IMR-90 (cell line): ENCODE results near the gene EMX2. TPM values are rescaled to one million over a fixed set of nuclear protein-coding genes. Genes with fewer than 3 reads are reported as not detected.

ENCODE experiments used
- ATAC-seq: fragments of 200-7000 bp; cut with Tn5 transposase; 2 replicates; pipeline ENCODE4 v1.9.1; 2020; ENCODE audit warnings: low read depth, mild to moderate bottlenecking, moderate library complexity
- BruUV-seq: library from RNA; stranded (reverse); fragments of 400-500 nt; replicated peaks from 2 replicates; lab custom pipeline; 2021; lab: Mats Ljungman, UMichigan
- CTCF ChIA-PET: fragments of 300-600 bp; formaldehyde crosslinking; extraction: SDS; loops from one replicate; lab custom pipeline; 2021; ENCODE audit warnings: antibody characterized with exemption; lab: Yijun Ruan, JAX
- POLR2A ChIA-PET: fragments of 300-600 bp; sonication (Branson Sonifier 250); formaldehyde crosslinking; loops from one replicate; lab custom pipeline; 2022; ENCODE audit warnings: antibody characterized with exemption; ENCODE audit not compliant: unreplicated experiment; lab: Charles Lee
- DNase-seq: peaks from one replicate; pipeline ENCODE4 v3.0.0; 2013
- H2AFZ ChIP-seq: replicated peaks from 2 replicates; pipeline ENCODE3; 2013; ENCODE audit warnings: low read length, mild to moderate bottlenecking; ENCODE audit not compliant: poor library complexity
- H2AK5ac ChIP-seq: 2 replicates; pipeline ENCODE4 v1.6.1; 2013; ENCODE audit warnings: low read depth, low read length, inconsistent platforms
- H2AK9ac ChIP-seq: replicated peaks from 2 replicates; pipeline ENCODE3; 2013; ENCODE audit warnings: mild to moderate bottlenecking, low read depth, low read length, moderate library complexity; ENCODE audit not compliant: poor library complexity
- H2BK120ac ChIP-seq: 2 replicates; pipeline ENCODE4 v1.6.1; 2013; ENCODE audit warnings: low read depth, low read length, inconsistent platforms
- H2BK15ac ChIP-seq: 3 replicates; pipeline ENCODE4 v1.6.1; 2013; ENCODE audit warnings: low read depth, low read length, inconsistent platforms
- H2BK20ac ChIP-seq: 2 replicates; pipeline ENCODE4 v1.6.1; 2013; ENCODE audit warnings: low read depth, mild to moderate bottlenecking, inconsistent platforms, low read length, moderate library complexity
- H2BK5ac ChIP-seq: 2 replicates; pipeline ENCODE4 v1.6.1; 2013; ENCODE audit warnings: mild to moderate bottlenecking, low read depth, low read length, inconsistent platforms; ENCODE audit not compliant: poor library complexity, severe bottlenecking
- H3K14ac ChIP-seq: replicated peaks from 2 replicates; pipeline ENCODE4 v1.6.1; 2013; ENCODE audit warnings: low read depth, low read length, inconsistent platforms
- H3K18ac ChIP-seq: 2 replicates; pipeline ENCODE4 v1.6.1; 2013; ENCODE audit warnings: low read depth, low read length, control low read depth
- H3K23ac ChIP-seq: 2 replicates; pipeline ENCODE4 v1.6.1; 2013; ENCODE audit warnings: low read depth, low read length, inconsistent platforms
- H3K27ac ChIP-seq: 2 replicates; pipeline ENCODE4 v1.5.1; 2013; ENCODE audit warnings: mild to moderate bottlenecking, control low read depth, low read length; ENCODE audit not compliant: insufficient read depth
- H3K27me3 ChIP-seq: 2 replicates; pipeline ENCODE4 v1.6.1; 2013; ENCODE audit warnings: low read length; ENCODE audit not compliant: control insufficient read depth, insufficient read depth
- H3K36me3 ChIP-seq: 2 replicates; pipeline ENCODE4 v1.6.1; 2013; ENCODE audit warnings: low read length, mixed read lengths; ENCODE audit not compliant: control insufficient read depth, insufficient read depth
- H3K4ac ChIP-seq: 2 replicates; pipeline ENCODE4 v1.6.1; 2013; ENCODE audit warnings: low read depth, low read length, inconsistent platforms
- H3K4me1 ChIP-seq: 2 replicates; pipeline ENCODE4 v1.6.1; 2013; ENCODE audit warnings: low read length, mixed read lengths; ENCODE audit not compliant: control insufficient read depth, insufficient read depth
- H3K4me2 ChIP-seq: 2 replicates; pipeline ENCODE4 v1.6.1; 2013; ENCODE audit warnings: low read depth, mild to moderate bottlenecking, control low read depth, low read length, moderate library complexity
- H3K4me3 ChIP-seq: 2 replicates; pipeline ENCODE4 v1.5.1; 2013; ENCODE audit warnings: low read depth, mild to moderate bottlenecking, control low read depth, low read length, moderate library complexity; ENCODE audit not compliant: insufficient read depth
- H3K56ac ChIP-seq: 2 replicates; pipeline ENCODE4 v1.6.1; 2013; ENCODE audit warnings: low read length, inconsistent platforms; ENCODE audit not compliant: insufficient read depth; ENCODE audit errors: extremely low read depth
- H3K79me1 ChIP-seq, 2 experiments: 2 replicates each; pipeline ENCODE4 v1.6.1; 2013; ENCODE audit warnings: low read length in 2 of 2, inconsistent platforms in 1 of 2, low read depth in 1 of 2
- H3K9ac ChIP-seq: 2 replicates; pipeline ENCODE4 v1.6.1; 2013; ENCODE audit warnings: low read depth, low read length, control low read depth
- H3K9me1 ChIP-seq: 2 replicates; pipeline ENCODE4 v1.6.1; 2013; ENCODE audit warnings: low read length, inconsistent platforms; ENCODE audit not compliant: insufficient read depth
- H3K9me3 ChIP-seq: 2 replicates; pipeline ENCODE4 v1.6.1; 2013; ENCODE audit warnings: low read length; ENCODE audit not compliant: control insufficient read depth, insufficient read depth
- H4K20me1 ChIP-seq: 2 replicates; pipeline ENCODE4 v1.6.1; 2013; ENCODE audit warnings: low read length, inconsistent platforms; ENCODE audit not compliant: insufficient read depth
- H4K5ac ChIP-seq: 2 replicates; pipeline ENCODE4 v1.6.1; 2013; ENCODE audit warnings: mild to moderate bottlenecking, low read depth, low read length, control low read depth
- H4K8ac ChIP-seq, 2 experiments: 2 replicates each; pipeline ENCODE4 v1.6.1; 2013; ENCODE audit warnings: low read depth in 2 of 2, low read length in 2 of 2, control low read depth in 1 of 2, inconsistent platforms in 1 of 2
- H4K91ac ChIP-seq: 2 replicates; pipeline ENCODE4 v1.6.1; 2013; ENCODE audit warnings: low read depth, low read length, inconsistent platforms; ENCODE audit not compliant: insufficient read depth
- BHLHE40 ChIP-seq: fragments of 150-350 bp; IDR thresholded peaks from 2 replicates; pipeline ENCODE4 v1.6.1; 2016; ENCODE audit warnings: mild to moderate bottlenecking, low read depth, low read length
- CEBPB ChIP-seq: IDR thresholded peaks from 2 replicates; pipeline ENCODE4 v1.6.1; 2012; ENCODE audit warnings: low read depth, low read length, improper control_type of control experiment
- CHD1 ChIP-seq: IDR thresholded peaks from 2 replicates; pipeline ENCODE4 v1.6.1; 2012; ENCODE audit warnings: low read depth, low read length, improper control_type of control experiment
- CTCF ChIP-seq: conservative IDR thresholded peaks from 2 replicates; pipeline ENCODE4 v1.5.1; 2012; ENCODE audit warnings: mild to moderate bottlenecking, low read depth, low read length, improper control_type of control experiment
- FOS ChIP-seq: fragments of 150-350 bp; IDR thresholded peaks from 2 replicates; pipeline ENCODE4 v1.6.1; 2016; ENCODE audit warnings: low read depth, low read length
- MAFK ChIP-seq: IDR thresholded peaks from 2 replicates; pipeline ENCODE4 v1.6.1; 2012; ENCODE audit warnings: low read depth, low read length, improper control_type of control experiment
- MXI1 ChIP-seq: IDR thresholded peaks from 2 replicates; pipeline ENCODE4 v1.6.1; 2012; ENCODE audit warnings: low read depth, mild to moderate bottlenecking, low read length, moderate library complexity, borderline replicate concordance
- NFE2L2 ChIP-seq: fragments of 150-350 bp; IDR thresholded peaks from 2 replicates; pipeline ENCODE4 v1.6.1; 2016; ENCODE audit warnings: low read depth, mild to moderate bottlenecking, low read length
- POLR2A ChIP-seq: IDR thresholded peaks from 2 replicates; pipeline ENCODE4 v1.6.1; 2012; ENCODE audit warnings: mild to moderate bottlenecking, low read depth, low read length
- RAD21 ChIP-seq: IDR thresholded peaks from 2 replicates; pipeline ENCODE4 v1.6.1; 2012; ENCODE audit warnings: low read length, improper control_type of control experiment
- RCOR1 ChIP-seq: IDR thresholded peaks from 2 replicates; pipeline ENCODE4 v1.6.1; 2012; ENCODE audit warnings: mild to moderate bottlenecking, low read length, improper control_type of control experiment; ENCODE audit not compliant: insufficient replicate concordance
- RFX5 ChIP-seq: IDR thresholded peaks from 2 replicates; pipeline ENCODE4 v1.8.0; 2012; ENCODE audit warnings: low read depth, mild to moderate bottlenecking, low read length, moderate library complexity
- dilution Hi-C: fragments of 300-500 bp; cut with HindIII; formaldehyde crosslinking; loops from one replicate; pipeline ENCODE4 v1.14.3; 2018; ENCODE audit warnings: low sequenced_read_pairs; ENCODE audit not compliant: unreplicated experiment
- in situ Hi-C: fragments of 300-500 bp; cut with MboI; formaldehyde crosslinking; loops from 3 replicates; pipeline ENCODE4 v1.14.3; 2019; ENCODE audit warnings: low sequenced_read_pairs, inconsistent platforms, mixed read lengths
- intact Hi-C: fragments of 100-400 bp; cut with micrococcal nuclease; formaldehyde crosslinking; loops from 2 replicates; pipeline ENCODE4 v1.10.0; 2022
- polyA plus RNA-seq, 3 experiments: library from polyadenylated mRNA; depleted of rRNA; stranded (reverse); fragments of >200 nt; gene quantifications; 2 replicates each; pipeline ENCODE4 v1.2.3, GENCODE V29; 2012; ENCODE audit warnings: low replicate concordance in 1 of 3
- total RNA-seq: library from RNA; depleted of rRNA; stranded (reverse); fragments of >200 nt; gene quantifications from 2 replicates; pipeline ENCODE4 v1.2.3, GENCODE V29; 2012
- TF ChIP-seq, protein P1 (sequence below): fragments of 150-350 bp; IDR thresholded peaks from 2 replicates; pipeline ENCODE4 v1.6.1; 2017; ENCODE audit warnings: mild to moderate bottlenecking, antibody characterized with exemption, low read length, low read depth

EMX2 gene
- total and polyA plus RNA-seq, 2 of the 4 experiments (the other 2 are of a cell fraction): not detected

DNA sequence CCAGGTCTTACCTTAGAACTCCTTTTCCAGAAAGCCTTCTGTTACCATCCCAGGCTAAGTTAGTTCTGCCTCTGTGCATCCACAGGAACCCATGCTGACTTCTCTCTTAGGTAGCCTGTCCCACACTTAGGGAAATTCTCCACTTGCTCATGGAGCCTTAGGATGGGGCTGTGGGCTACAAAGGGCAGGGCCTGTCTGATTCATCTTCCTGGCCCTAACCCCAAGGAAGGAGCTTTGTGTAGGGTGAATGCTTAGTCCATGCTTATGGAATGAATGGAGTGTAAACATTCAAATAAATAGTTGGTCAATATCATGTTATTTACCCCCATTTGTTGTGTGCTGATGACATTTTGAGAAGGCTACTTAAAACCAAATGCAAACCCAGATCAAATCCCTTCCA lies 54.7 kb downstream of the EMX2 start:
- no peak overlapping the region for H3K27ac ChIP-seq
- no peak overlapping the region for H2AFZ ChIP-seq
- no peak overlapping the region for H3K18ac ChIP-seq
- no peak for ATAC-seq
- H2AK5ac ChIP-seq: no peak overlapping the region
- dilution Hi-C loops: no loop called here
- no peak overlapping the region for H2AK9ac ChIP-seq
- H3K4me3 ChIP-seq: no peak overlapping the region
- H3K56ac ChIP-seq: no peak overlapping the region
- no peak for TF ChIP-seq MAFK
- TF ChIP-seq NFE2L2: no peak
- TF ChIP-seq POLR2A: no peak
- no peak for TF ChIP-seq RCOR1
- no peak for TF ChIP-seq MXI1
- no peak for TF ChIP-seq CEBPB
- TF ChIP-seq, protein P1, sequence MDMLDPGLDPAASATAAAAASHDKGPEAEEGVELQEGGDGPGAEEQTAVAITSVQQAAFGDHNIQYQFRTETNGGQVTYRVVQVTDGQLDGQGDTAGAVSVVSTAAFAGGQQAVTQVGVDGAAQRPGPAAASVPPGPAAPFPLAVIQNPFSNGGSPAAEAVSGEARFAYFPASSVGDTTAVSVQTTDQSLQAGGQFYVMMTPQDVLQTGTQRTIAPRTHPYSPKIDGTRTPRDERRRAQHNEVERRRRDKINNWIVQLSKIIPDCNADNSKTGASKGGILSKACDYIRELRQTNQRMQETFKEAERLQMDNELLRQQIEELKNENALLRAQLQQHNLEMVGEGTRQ: no peak
- no peak for TF ChIP-seq CTCF
- no peak for TF ChIP-seq RAD21
- TF ChIP-seq RFX5: no peak
- TF ChIP-seq BHLHE40: no peak
- no peak for TF ChIP-seq FOS
- no peak for TF ChIP-seq CHD1
- H3K9me1 ChIP-seq: no peaks in the 10 kb centered on the region
- ChIA-PET CTCF (no interaction called here), POLR2A (no interaction called here)
- no peak overlapping the region for H3K4me2 ChIP-seq
- H3K14ac ChIP-seq: no peak overlapping the region
- no peaks in the 10 kb centered on the region for H4K20me1 ChIP-seq
- in situ Hi-C loops: no loop called here
- no peak overlapping the region for H2BK20ac ChIP-seq
- BruUV-seq: no TSS peak
- no peak overlapping the region for H3K4ac ChIP-seq
- no peak for DNase-seq
- H3K4me1 ChIP-seq: no peaks in the 10 kb centered on the region
- H4K8ac ChIP-seq: no peak overlapping the region
- H4K91ac ChIP-seq: no peak overlapping the region
- no peaks in the 10 kb centered on the region for H3K36me3 ChIP-seq
- no peak overlapping the region for H3K9ac ChIP-seq
- intact Hi-C loops: no loop called here
- H3K9me3 ChIP-seq: peaks cover 15% of the 10 kb centered on the region; the same call in 1 of the 2 replicates
- no peaks in the 10 kb centered on the region for H3K27me3 ChIP-seq
- H2BK120ac ChIP-seq: no peak overlapping the region
- H3K23ac ChIP-seq: no peak overlapping the region
- H2BK15ac ChIP-seq: no peak overlapping the region
- no peak overlapping the region for H2BK5ac ChIP-seq
- H3K79me1 ChIP-seq: no peaks in the 10 kb centered on the region
- H4K5ac ChIP-seq: no peak overlapping the region
